H1 (cell line): Measurements from ENCODE around the gene RAMACL. TPM values are rescaled to one million over a fixed set of nuclear protein-coding genes. Genes with fewer than 3 reads are reported as not detected.

Source experiments
- CTCF ChIA-PET: fragments of 300-600 bp; sonication (Branson Sonifier 250); formaldehyde crosslinking; loops from one replicate; lab custom pipeline; 2021; ENCODE audit not compliant: partially characterized antibody; lab: Charles Lee
- POLR2A ChIA-PET: fragments of 300-600 bp; sonication (Branson Sonifier 250); formaldehyde crosslinking; loops from one replicate; lab custom pipeline; 2021; ENCODE audit warnings: inconsistent platforms; ENCODE audit not compliant: partially characterized antibody; lab: Charles Lee
- DNase-seq, 2 experiments: peaks; one replicate each; pipeline versions ENCODE4 v3.0.0 to v3.0.0-alpha.2; 2010 to 2022; ENCODE audit warnings: low spot score in 2 of 2, low read depth in 1 of 2, mixed read lengths in 1 of 2
- FAIRE-seq: peaks from 2 replicates; lab custom pipeline; 2011; peaks lifted over from hg19 to GRCh38; lab: Jason Lieb, UNC
- H2AFZ ChIP-seq: 2 replicates; pipeline ENCODE4 v1.8.1; 2012; ENCODE audit warnings: low read length, inconsistent platforms
- H2AK5ac ChIP-seq: 2 replicates; pipeline ENCODE4 v1.6.1; 2013; ENCODE audit warnings: low read depth, low read length
- H2BK120ac ChIP-seq: replicated peaks from 2 replicates; pipeline ENCODE3; 2013; ENCODE audit warnings: low read depth, low read length, inconsistent platforms
- H2BK12ac ChIP-seq: 2 replicates; pipeline ENCODE4 v1.6.1; 2013; ENCODE audit warnings: low read depth, low read length
- H2BK15ac ChIP-seq: 2 replicates; pipeline ENCODE4 v1.6.1; 2013; ENCODE audit warnings: low read length
- H2BK20ac ChIP-seq: 2 replicates; pipeline ENCODE4 v1.6.1; 2013; ENCODE audit warnings: low read length
- H2BK5ac ChIP-seq: 2 replicates; pipeline ENCODE4 v1.6.1; 2013; ENCODE audit warnings: low read depth, low read length
- H3K14ac ChIP-seq: 2 replicates; pipeline ENCODE4 v1.6.1; 2013; ENCODE audit warnings: inconsistent platforms; ENCODE audit not compliant: insufficient read length
- H3K18ac ChIP-seq: 2 replicates; pipeline ENCODE4 v1.6.1; 2013; ENCODE audit warnings: low read length; ENCODE audit errors: extremely low read depth
- H3K23ac ChIP-seq: 2 replicates; pipeline ENCODE4 v1.6.1; 2013; ENCODE audit warnings: inconsistent platforms; ENCODE audit not compliant: insufficient read length
- H3K23me2 ChIP-seq: 2 replicates; pipeline ENCODE4 v1.6.1; 2013; ENCODE audit warnings: low read depth, low read length
- H3K27ac ChIP-seq: 2 replicates; pipeline ENCODE4 v1.6.1; 2011; ENCODE audit warnings: low read depth, low read length, inconsistent platforms
- H3K27me3 ChIP-seq, 4 experiments: replicated peaks in 1 of 4; 1 replicate in 1 of 4; 2 replicates in 3 of 4; pipeline versions ENCODE4 v1.6.1 to v1.8.1; 2011 to 2013; ENCODE audit warnings: low read length in 3 of 4, mild to moderate bottlenecking in 3 of 4, inconsistent platforms in 2 of 4, mixed read lengths in 2 of 4, moderate library complexity in 1 of 4; ENCODE audit not compliant: control insufficient read depth in 3 of 4, insufficient read depth in 3 of 4; ENCODE audit errors: extremely low read depth in 1 of 4
- H3K36me3 ChIP-seq, 4 experiments: 2 replicates each; pipeline versions ENCODE4 v1.6.1 to v1.8.1; 2011 to 2013; ENCODE audit warnings: mild to moderate bottlenecking in 4 of 4, low read length in 3 of 4, moderate library complexity in 2 of 4, control low read depth in 1 of 4, inconsistent platforms in 1 of 4; ENCODE audit not compliant: insufficient read depth in 4 of 4, control insufficient read depth in 2 of 4
- H3K4ac ChIP-seq: replicated peaks from 2 replicates; pipeline ENCODE3; 2013; ENCODE audit warnings: low read length, low read depth, mixed read lengths, inconsistent platforms; ENCODE audit not compliant: insufficient read length
- H3K4me1 ChIP-seq, 4 experiments: replicated peaks in 1 of 4; 1 replicate in 1 of 4; 2 replicates in 3 of 4; pipeline versions ENCODE4 v1.6.1 to v1.8.1; 2011 to 2013; ENCODE audit warnings: low read length in 3 of 4, inconsistent platforms in 2 of 4, mixed read lengths in 1 of 4; ENCODE audit not compliant: insufficient read depth in 4 of 4, control insufficient read depth in 3 of 4
- H3K4me2 ChIP-seq, 2 experiments: 2 replicates each; pipeline versions ENCODE4 v1.6.1 to v1.8.1; 2011 to 2013; ENCODE audit warnings: low read depth in 2 of 2, low read length in 2 of 2, control low read depth in 1 of 2, inconsistent platforms in 1 of 2, mild to moderate bottlenecking in 1 of 2; ENCODE audit not compliant: insufficient read depth in 1 of 2
- H3K4me3 ChIP-seq, 4 experiments: fragments of 200-600, 300-600 bp in 1 of 4; sonication (generic), shearing (Covaris generic), sonication (Bioruptor Twin) in 1 of 4; 2 replicates each; pipeline versions ENCODE4 v1.5.1 to v1.8.1; 2011 to 2016; ENCODE audit warnings: low read length in 4 of 4, low read depth in 3 of 4, control low read depth in 2 of 4, inconsistent platforms in 2 of 4, mild to moderate bottlenecking in 2 of 4, mixed read lengths in 1 of 4, moderate library complexity in 1 of 4; ENCODE audit not compliant: insufficient read depth in 2 of 4; ENCODE audit errors: extremely low read depth in 1 of 4
- H3K56ac ChIP-seq: replicated peaks from 2 replicates; pipeline ENCODE3; 2013; ENCODE audit warnings: low read depth, mild to moderate bottlenecking, mixed read lengths, low read length, inconsistent platforms; ENCODE audit not compliant: insufficient read length
- H3K79me1 ChIP-seq: 2 replicates; pipeline ENCODE4 v1.6.1; 2013; ENCODE audit warnings: low read depth, low read length, control low read depth
- H3K79me2 ChIP-seq, 2 experiments: 2 replicates each; pipeline versions ENCODE4 v1.6.1 to v1.8.1; 2012 to 2013; ENCODE audit warnings: low read length in 2 of 2, mild to moderate bottlenecking in 2 of 2, inconsistent platforms in 1 of 2; ENCODE audit not compliant: insufficient read depth in 2 of 2, control insufficient read depth in 1 of 2
- H3K9ac ChIP-seq, 4 experiments: replicated peaks in 1 of 4; 1 replicate in 1 of 4; 2 replicates in 3 of 4; pipeline versions ENCODE4 v1.6.1 to v1.8.1; 2011 to 2013; ENCODE audit warnings: low read depth in 3 of 4, low read length in 3 of 4, control low read depth in 2 of 4, mild to moderate bottlenecking in 2 of 4, moderate library complexity in 2 of 4, inconsistent platforms in 1 of 4; ENCODE audit errors: extremely low read depth in 1 of 4
- H3K9me3 ChIP-seq, 2 experiments: 2 replicates each; pipeline versions ENCODE4 v1.6.1 to v1.8.1; 2012 to 2013; ENCODE audit warnings: mild to moderate bottlenecking in 2 of 2, moderate library complexity in 2 of 2, control low read depth in 1 of 2, inconsistent platforms in 1 of 2, low read depth in 1 of 2, low read length in 1 of 2, mixed read lengths in 1 of 2; ENCODE audit not compliant: insufficient read depth in 2 of 2
- H4K20me1 ChIP-seq, 2 experiments: replicated peaks in 1 of 2; 2 replicates each; pipeline versions ENCODE3 to v1.8.1; 2011 to 2013; ENCODE audit warnings: inconsistent platforms in 2 of 2, low read length in 2 of 2, mild to moderate bottlenecking in 1 of 2; ENCODE audit not compliant: insufficient read depth in 2 of 2, control insufficient read depth in 1 of 2
- H4K5ac ChIP-seq: 2 replicates; pipeline ENCODE4 v1.6.1; 2013; ENCODE audit warnings: low read length, low read depth, mixed read lengths, inconsistent platforms; ENCODE audit not compliant: insufficient read length
- H4K8ac ChIP-seq: 2 replicates; pipeline ENCODE4 v1.8.0; 2013; ENCODE audit warnings: mild to moderate bottlenecking, moderate library complexity, low read length, inconsistent platforms; ENCODE audit not compliant: insufficient read depth; ENCODE audit errors: extremely low read depth
- H4K91ac ChIP-seq: replicated peaks from 2 replicates; pipeline ENCODE3; 2013; ENCODE audit warnings: low read length, mixed read lengths, inconsistent platforms; ENCODE audit not compliant: insufficient read length
- ATF3 ChIP-seq: IDR thresholded peaks from 2 replicates; pipeline ENCODE4 v1.6.1; 2011; ENCODE audit warnings: low read depth, mild to moderate bottlenecking, low read length; ENCODE audit not compliant: insufficient read depth
- EZH2 ChIP-seq: fragments of 200-600 bp; sonication (generic); IDR thresholded peaks from 2 replicates; pipeline ENCODE4 v1.7.1; 2012; ENCODE audit warnings: low read depth, mild to moderate bottlenecking, moderate library complexity, low read length, inconsistent platforms; ENCODE audit not compliant: severe bottlenecking
- KDM4A ChIP-seq: IDR thresholded peaks from one replicate; pipeline ENCODE4 v1.7.1; 2012; ENCODE audit warnings: low read depth, mild to moderate bottlenecking, moderate library complexity, low read length, inconsistent platforms; ENCODE audit not compliant: severe bottlenecking
- RAD21 ChIP-seq, 2 experiments: IDR thresholded peaks in 1 of 2; conservative IDR thresholded peaks in 1 of 2; 2 replicates each; pipeline ENCODE4 v1.6.1; 2011; ENCODE audit warnings: low read depth in 2 of 2, low read length in 2 of 2, improper control_type of control experiment in 1 of 2, inconsistent platforms in 1 of 2, mild to moderate bottlenecking in 1 of 2, moderate library complexity in 1 of 2
- SAP30 ChIP-seq: fragments of 300-600 bp; sonication (generic); IDR thresholded peaks from 2 replicates; pipeline ENCODE4 v1.7.1; 2012; ENCODE audit warnings: low read length, moderate library complexity, mild to moderate bottlenecking, inconsistent platforms; ENCODE audit not compliant: insufficient read depth, insufficient replicate concordance
- SP2 ChIP-seq: IDR thresholded peaks from 2 replicates; pipeline ENCODE4 v1.6.1; 2012; ENCODE audit warnings: mild to moderate bottlenecking, low read length, inconsistent platforms
- SRF ChIP-seq: IDR thresholded peaks from 2 replicates; pipeline ENCODE4 v1.6.1; 2011; ENCODE audit warnings: mild to moderate bottlenecking, low read depth, low read length, moderate library complexity
- TAF1 ChIP-seq: IDR thresholded peaks from 2 replicates; pipeline ENCODE4 v1.6.1; 2011; ENCODE audit warnings: mild to moderate bottlenecking, low read depth, low read length
- ZNF274 ChIP-seq: IDR thresholded peaks from 2 replicates; pipeline ENCODE4 v1.7.0; 2012; ENCODE audit warnings: low read length, borderline replicate concordance; ENCODE audit errors: extremely low read depth
- WGBS, 2 experiments: shearing (Covaris generic) in 1 of 2; methylation state at CpG; one replicate each; pipeline versions ENCODE4 v1.1.6 to v1.1.7; 2013 to 2015; ENCODE audit warnings: low lambda C conversion rate in 2 of 2, mixed read lengths in 2 of 2, inconsistent platforms in 1 of 2, low coverage in 1 of 2, missing lambda C conversion rate in 1 of 2; ENCODE audit not compliant: insufficient replicate concordance in 2 of 2, insufficient coverage in 1 of 2, insufficient read length in 1 of 2; ENCODE audit errors: extremely low coverage in 1 of 2, missing lambda C conversion rate in 1 of 2; 5-methylcytosine and 5-hydroxymethylcytosine counted together
- polyA plus RNA-seq, 7 experiments: library from polyadenylated mRNA; depleted of rRNA in 3 of 7; stranded (reverse) in 5 of 7; unstranded in 2 of 7; fragments of >200 nt in 5 of 7; fragments of 200-250 nt in 2 of 7; gene quantifications; 1 replicate in 5 of 7; 2 replicates in 1 of 7; 4 replicates in 1 of 7; pipeline versions ENCODE4 v1.2.1 to v1.2.3, GENCODE V29; 2011 to 2013; ENCODE audit warnings: missing spikeins in 2 of 7, mixed read lengths in 2 of 7
- total RNA-seq: library from RNA; stranded (reverse); fragmentation: NEBNext Ultra II Directional; extraction: Animal tissue kit (Norgen Biotek cat#: 25700); gene quantifications from 2 replicates; pipeline ENCODE4 v1.2.1, GENCODE V29; 2021

Gene RAMACL
- total and polyA plus RNA-seq, 2 of the 8 experiments (the other 6 are each of a cell fraction or from before 2014, with no cell fraction given): 0.23 to 0.97 TPM

GRCh38 chr6:166627875-166628801 lies 41.7 kb upstream of the RAMACL start:
- Histone ChIP-seq H3K23ac (no peak overlapping the region), H2AK5ac (no peak overlapping the region), H3K4me1 (peaks cover 3 to 14% (median 8%) of the 10 kb centered on the region in 4 experiments; a peak in 6 of 7 replicates), H3K4ac (no peak overlapping the region), H3K23me2 (peaks cover 7% of the 10 kb centered on the region), H3K4me2 (peak overlapping the region; percentile 89 to 99), H3K4me3 (peak overlapping the region; percentile 52 to 68 (median 60)), H4K8ac (no peak overlapping the region; the same call in 1 of the 2 replicates), H2BK5ac (peak overlapping the region; percentile 8; the same call in 1 of the 2 replicates), H3K14ac (no peak overlapping the region), H3K27me3 (peaks cover 0 to 31% (median 15%) of the 10 kb centered on the region in 4 experiments; a peak in 5 of 7 replicates), H2BK15ac (no peak overlapping the region), H3K79me1 (peaks cover 3% of the 10 kb centered on the region; the same call in 1 of the 2 replicates), H2AFZ (peak overlapping the region; percentile 61), H3K79me2 (peaks cover 0 to 22% of the 10 kb centered on the region in 2 experiments; a peak in 2 of 4 replicates), H4K91ac (no peak overlapping the region), H2BK120ac (no peak overlapping the region), H4K5ac (no peak overlapping the region), H3K36me3 (no peaks in the 10 kb centered on the region), H2BK20ac (no peak overlapping the region), H3K56ac (no peak overlapping the region), H4K20me1 (peaks cover 0 to 4% of the 10 kb centered on the region in 2 experiments), H3K18ac (no peak overlapping the region), H3K9me3 (no peaks in the 10 kb centered on the region), H2BK12ac (no peak overlapping the region; the same call in 1 of the 2 replicates), H3K27ac (no peak overlapping the region), H3K9ac (peak overlapping the region in 2 of 4 experiments; percentile 25 to 40; a peak in 4 of 7 replicates)
- FAIRE-seq (peak; percentile 57), DNase-seq (peak in 1 of 2 experiments; percentile 78)
- ChIA-PET POLR2A (interaction anchor here (0.8 to 2.7 kb wide), 9 partner anchors 10 to 137 kb away, joined by 3 to 19 read pairs (median 8); no protein-coding TSS in a partner anchor), CTCF (interaction anchor here (0.6 to 1.1 kb wide), 2 partner anchors 79 to 147 kb away, joined by 3 read pairs; no protein-coding TSS in a partner anchor)
- WGBS, 2 experiments: 3% methylated on average over 50 of the region's 61 CpGs; no CpG with 5 or more reads in 1 of the 2 experiments
- peak; percentile 1; the same call in 1 of the 2 replicates for TF ChIP-seq TAF1
- no peak for TF ChIP-seq SRF
- TF ChIP-seq SP2: no peak
- no peak for TF ChIP-seq ATF3
- peak; percentile 26 for TF ChIP-seq EZH2
- peak; percentile 50 for TF ChIP-seq SAP30
- peak; percentile 48 for TF ChIP-seq KDM4A
- peak in 1 of 2 experiments; percentile 2; a peak in 1 of 4 replicates for TF ChIP-seq RAD21 (IDR thresholded peaks at IDR 0.05 in 1 of 2, conservative IDR thresholded peaks at IDR 0.05 in 1 of 2; ENCODE audit: low read depth in 2 of 2, low read length in 2 of 2)
- TF ChIP-seq ZNF274: no peak
